H1 (cell line): Measurements from ENCODE around the gene CDHR2. TPM values are rescaled to one million over a fixed set of nuclear protein-coding genes. Genes with fewer than 3 reads are reported as not detected.

ENCODE experiments used
- NANOG ChIP-seq: IDR thresholded peaks from 2 replicates; pipeline ENCODE4 v1.6.1; 2011; ENCODE audit warnings: low read length, low read depth, mild to moderate bottlenecking, inconsistent platforms; ENCODE audit not compliant: insufficient read depth, poor library complexity, severe bottlenecking
- polyA plus RNA-seq, 7 experiments: library from polyadenylated mRNA; depleted of rRNA in 3 of 7; stranded (reverse) in 5 of 7; unstranded in 2 of 7; fragments of >200 nt in 5 of 7; fragments of 200-250 nt in 2 of 7; gene quantifications; 1 replicate in 5 of 7; 2 replicates in 1 of 7; 4 replicates in 1 of 7; pipeline versions ENCODE4 v1.2.1 to v1.2.3, GENCODE V29; 2011 to 2013; ENCODE audit warnings: missing spikeins in 2 of 7, mixed read lengths in 2 of 7
- total RNA-seq: library from RNA; stranded (reverse); fragmentation: NEBNext Ultra II Directional; extraction: Animal tissue kit (Norgen Biotek cat#: 25700); gene quantifications from 2 replicates; pipeline ENCODE4 v1.2.1, GENCODE V29; 2021

Gene CDHR2
- total and polyA plus RNA-seq, 2 of the 8 experiments (the other 6 are each of a cell fraction or from before 2014, with no cell fraction given) = 0.02 to 0.43 TPM

- no peak for TF ChIP-seq NANOG
These were observed 1.3 kb upstream of the CDHR2 start (continued) for GRCh38 chr5:176547802-176548201.
